ENCODE results near the gene GET4.

The GET4 gene

DNA sequence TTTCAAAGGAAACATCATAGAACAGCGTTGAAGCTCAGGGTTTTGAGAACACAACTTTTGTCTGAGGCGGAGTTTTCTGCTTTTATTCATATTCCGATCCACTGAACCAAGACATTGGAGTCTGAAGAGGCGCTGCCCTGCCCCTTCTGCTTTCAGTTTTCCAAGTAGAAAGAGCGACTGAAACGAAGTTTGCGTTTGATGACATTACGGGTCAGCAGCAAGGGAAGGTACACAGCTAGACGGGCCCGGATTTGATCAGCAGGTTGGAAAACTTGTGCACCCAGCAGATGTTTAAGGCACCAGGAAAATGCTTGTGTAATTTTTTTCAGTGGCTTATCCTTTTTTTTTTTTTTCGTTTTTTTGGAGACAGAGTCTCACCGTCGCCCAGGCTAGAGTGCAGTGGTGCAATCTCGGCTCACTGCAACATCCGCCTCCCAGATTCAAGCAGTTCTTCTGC, 43.4 kb upstream of the GET4 start:
- no peak overlapping the region for H3K4me3 ChIP-seq (replicated peaks; ENCODE audit: low read depth, low read length)
- TF ChIP-seq, protein P1, sequence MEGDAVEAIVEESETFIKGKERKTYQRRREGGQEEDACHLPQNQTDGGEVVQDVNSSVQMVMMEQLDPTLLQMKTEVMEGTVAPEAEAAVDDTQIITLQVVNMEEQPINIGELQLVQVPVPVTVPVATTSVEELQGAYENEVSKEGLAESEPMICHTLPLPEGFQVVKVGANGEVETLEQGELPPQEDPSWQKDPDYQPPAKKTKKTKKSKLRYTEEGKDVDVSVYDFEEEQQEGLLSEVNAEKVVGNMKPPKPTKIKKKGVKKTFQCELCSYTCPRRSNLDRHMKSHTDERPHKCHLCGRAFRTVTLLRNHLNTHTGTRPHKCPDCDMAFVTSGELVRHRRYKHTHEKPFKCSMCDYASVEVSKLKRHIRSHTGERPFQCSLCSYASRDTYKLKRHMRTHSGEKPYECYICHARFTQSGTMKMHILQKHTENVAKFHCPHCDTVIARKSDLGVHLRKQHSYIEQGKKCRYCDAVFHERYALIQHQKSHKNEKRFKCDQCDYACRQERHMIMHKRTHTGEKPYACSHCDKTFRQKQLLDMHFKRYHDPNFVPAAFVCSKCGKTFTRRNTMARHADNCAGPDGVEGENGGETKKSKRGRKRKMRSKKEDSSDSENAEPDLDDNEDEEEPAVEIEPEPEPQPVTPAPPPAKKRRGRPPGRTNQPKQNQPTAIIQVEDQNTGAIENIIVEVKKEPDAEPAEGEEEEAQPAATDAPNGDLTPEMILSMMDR (IDR thresholded peaks at IDR 0.05; ENCODE audit: low read length, missing control alignments) = no peak

DNA sequence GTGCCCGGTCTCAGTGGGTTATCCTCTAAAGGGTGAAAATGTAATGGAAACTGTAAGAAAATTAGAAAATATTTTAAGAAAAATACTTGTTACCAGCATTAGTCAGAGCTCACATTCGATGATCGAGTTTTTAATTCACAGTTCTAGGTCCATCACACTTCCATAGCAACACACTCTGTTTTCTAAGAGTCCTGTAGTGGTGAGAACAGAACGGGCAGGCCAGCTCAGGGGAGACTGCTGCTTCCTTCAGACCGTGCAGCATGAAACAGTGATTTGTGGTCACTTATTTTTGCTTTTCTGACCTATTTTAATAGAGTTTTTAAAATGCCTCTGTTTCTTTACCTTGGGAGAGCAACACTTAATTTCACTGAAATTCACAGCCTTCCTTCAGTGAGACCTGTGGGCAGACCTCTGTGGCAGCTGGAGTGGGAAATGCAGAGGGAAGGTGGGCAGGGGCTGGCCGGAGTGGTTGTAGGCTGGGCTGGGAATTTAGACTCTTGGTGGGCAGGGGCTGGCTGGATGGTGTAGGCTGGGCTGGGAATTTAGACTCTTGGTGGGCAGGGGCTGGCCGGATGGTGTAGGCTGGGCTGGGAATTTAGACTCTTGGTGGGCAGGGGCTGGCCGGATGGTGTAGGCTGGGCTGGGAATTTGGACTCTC, 42.6 kb upstream of the GET4 start:
- H3K4me3 ChIP-seq (replicated peaks; ENCODE audit: low read depth, low read length) = no peak overlapping the region
- TF ChIP-seq, protein P1 (IDR thresholded peaks at IDR 0.05; ENCODE audit: low read length, missing control alignments) = no peak
- no peak for DNase-seq (ENCODE audit: low read depth)

More for the DNA sequence above, 43.4 kb upstream of the GET4 start:
- no peak for DNase-seq (ENCODE audit: low read depth)

DNA sequence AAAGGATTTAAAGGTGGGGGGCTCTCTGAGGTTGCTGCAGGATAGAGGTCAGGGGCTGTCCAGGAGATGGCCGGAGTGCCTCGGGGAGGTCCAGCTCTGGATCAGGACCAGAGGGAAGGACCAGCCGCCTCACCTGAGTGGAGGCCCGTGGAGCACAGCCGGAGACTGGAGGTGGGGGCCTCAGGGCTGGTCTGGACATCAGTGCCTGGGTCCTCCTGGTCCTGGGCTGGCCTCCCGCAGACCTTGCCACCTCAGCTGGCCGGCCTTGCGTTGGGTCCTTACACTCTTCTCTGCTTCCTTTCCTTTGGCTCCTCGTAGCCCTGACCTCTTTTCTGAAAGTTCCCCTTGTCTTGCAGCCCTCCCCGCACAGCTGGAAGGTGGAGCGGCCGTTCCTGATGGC, 42.1 kb upstream of the GET4 start:
- no peak overlapping the region for H3K4me3 ChIP-seq (replicated peaks; ENCODE audit: low read depth, low read length)
- TF ChIP-seq, protein P1 (IDR thresholded peaks at IDR 0.05; ENCODE audit: low read length, missing control alignments) = no peak
- no peak for DNase-seq (ENCODE audit: low read depth)

DNA sequence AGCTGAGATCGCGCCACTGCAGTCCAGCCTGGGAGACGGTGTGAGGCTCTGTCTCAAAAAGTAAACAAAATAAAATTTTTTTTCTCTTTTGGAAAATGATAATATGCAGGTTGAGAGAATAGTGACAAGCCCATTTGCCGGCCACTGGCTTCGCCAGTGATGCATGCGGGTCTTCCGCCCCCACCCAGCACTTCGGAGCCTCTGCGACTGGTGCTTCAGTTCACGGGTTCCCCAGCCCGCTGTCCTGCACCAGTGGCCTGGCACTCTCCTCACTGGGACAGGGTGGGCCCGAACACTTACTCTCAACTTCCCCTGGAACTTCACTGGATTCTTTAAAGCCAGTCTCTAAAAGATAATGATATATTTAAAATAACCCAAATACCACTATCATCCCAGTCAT, 41.3 kb upstream of the GET4 start:
- TF ChIP-seq, protein P1 (IDR thresholded peaks at IDR 0.05; ENCODE audit: low read length, missing control alignments) = no peak
- DNase-seq (ENCODE audit: low read depth) = no peak
- no peak overlapping the region for H3K4me3 ChIP-seq (replicated peaks; ENCODE audit: low read depth, low read length)

DNA sequence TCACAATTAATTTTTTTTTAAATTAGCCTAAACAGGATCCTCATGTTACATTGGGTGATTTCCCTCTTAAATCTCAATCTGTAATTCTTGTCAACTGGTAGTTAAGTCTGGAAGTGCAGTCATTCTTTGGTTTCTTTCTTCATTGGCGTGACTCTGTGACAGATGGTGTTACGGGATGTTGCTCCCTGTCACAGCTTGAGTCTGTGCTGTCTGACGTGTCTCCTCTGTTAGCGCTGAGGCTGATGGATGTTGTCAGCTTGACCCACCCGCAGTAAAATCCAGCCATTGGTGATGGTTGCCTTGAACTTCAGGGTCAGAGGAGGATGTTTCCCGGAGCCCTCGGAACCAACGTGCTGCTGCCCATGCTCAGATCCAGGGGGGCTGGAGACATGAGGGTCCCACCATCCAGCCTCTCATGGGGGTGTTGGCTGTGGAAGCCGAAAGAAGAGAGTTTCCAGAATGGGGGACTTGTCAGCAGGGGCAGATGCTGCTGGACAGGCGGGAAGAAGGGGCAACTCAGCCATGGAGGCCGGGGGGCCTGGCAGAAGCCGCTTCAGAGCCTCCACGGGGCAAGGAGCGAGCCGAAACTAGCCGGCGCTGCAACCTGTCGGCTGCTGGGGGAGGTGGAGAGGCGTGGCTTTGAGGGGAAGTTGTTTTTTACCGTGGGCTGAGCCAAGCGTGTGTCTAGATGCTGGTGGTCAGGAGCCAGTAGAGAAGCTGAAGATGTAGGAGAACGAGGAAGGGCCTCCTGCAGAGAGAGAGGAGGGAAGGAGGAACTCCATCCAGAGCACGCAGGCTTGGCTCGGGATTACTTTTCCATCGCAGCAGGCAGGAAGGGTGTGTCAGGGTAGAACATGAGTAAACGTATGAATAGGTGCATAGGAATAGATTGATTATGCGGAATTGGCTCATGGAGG, 40.6 kb upstream of the GET4 start:
- TF ChIP-seq, protein P1 (IDR thresholded peaks at IDR 0.05; ENCODE audit: low read length, missing control alignments) = no peak
- no peak overlapping the region for H3K4me3 ChIP-seq (replicated peaks; ENCODE audit: low read depth, low read length)
- no peak for DNase-seq (ENCODE audit: low read depth)

DNA sequence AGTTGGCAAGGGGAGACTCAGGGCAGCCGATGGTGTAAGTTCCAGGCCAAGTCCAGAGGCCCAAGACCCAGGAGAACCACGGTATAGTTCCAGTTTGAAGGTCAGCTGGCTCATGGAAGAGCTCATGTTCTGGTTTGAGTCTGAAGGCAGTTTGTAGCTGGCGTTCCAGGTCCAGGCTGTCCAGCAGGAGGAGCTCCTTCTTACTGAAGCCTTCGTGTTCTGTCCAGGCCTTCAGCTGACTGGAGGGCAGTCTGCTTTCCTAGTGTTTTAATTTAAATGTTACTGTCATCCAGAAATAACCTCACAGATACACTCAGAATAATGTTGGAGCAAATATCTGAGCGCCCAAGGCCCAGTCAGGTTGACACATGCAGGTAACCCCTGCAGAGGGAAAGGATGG, 39.9 kb upstream of the GET4 start:
- DNase-seq (ENCODE audit: low read depth) = peak; percentile 62
- no peak overlapping the region for H3K4me3 ChIP-seq (replicated peaks; ENCODE audit: low read depth, low read length)
- TF ChIP-seq, protein P1 (IDR thresholded peaks at IDR 0.05; ENCODE audit: low read length, missing control alignments) = peak; percentile 77

Measured in fibroblast of pulmonary artery (primary cell).